Rectal smooth muscle tissue (tissue), 1 donor: Measurements from ENCODE around the gene VIL1.

ENCODE experiments used
- H3K27ac ChIP-seq: one replicate; pipeline ENCODE4 v1.7.0; 2013; ENCODE audit warnings: low read depth, low read length, inconsistent platforms
- H3K27me3 ChIP-seq: one replicate; pipeline ENCODE4 v1.7.0; 2013; ENCODE audit warnings: low read length; ENCODE audit not compliant: control insufficient read depth, insufficient read depth
- H3K36me3 ChIP-seq: one replicate; pipeline ENCODE4 v1.7.0; 2013; ENCODE audit warnings: low read length; ENCODE audit not compliant: control insufficient read depth, insufficient read depth
- H3K4me1 ChIP-seq: one replicate; pipeline ENCODE4 v1.7.0; 2013; ENCODE audit warnings: low read length; ENCODE audit not compliant: control insufficient read depth, insufficient read depth
- H3K4me3 ChIP-seq: one replicate; pipeline ENCODE4 v1.7.0; 2013; ENCODE audit warnings: low read length
- H3K9ac ChIP-seq: one replicate; pipeline ENCODE4 v1.7.0; 2013; ENCODE audit warnings: low read length

VIL1 gene

DNA sequence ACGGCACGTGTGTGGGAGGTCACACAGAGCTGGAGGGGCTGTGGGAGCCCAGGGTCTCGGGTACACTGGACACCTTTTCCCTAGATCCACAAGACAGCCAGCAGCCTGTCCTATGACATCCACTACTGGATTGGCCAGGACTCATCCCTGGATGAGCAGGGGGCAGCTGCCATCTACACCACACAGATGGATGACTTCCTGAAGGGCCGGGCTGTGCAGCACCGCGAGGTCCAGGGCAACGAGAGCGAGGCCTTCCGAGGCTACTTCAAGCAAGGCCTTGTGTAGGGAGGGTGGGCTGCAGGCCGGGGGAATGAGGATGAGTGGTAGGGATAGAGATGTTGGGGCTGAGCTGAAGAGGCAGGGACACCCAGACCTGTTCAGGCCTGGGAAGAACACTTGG is 6.6 kb downstream of the VIL1 start:
- no peak overlapping the region for H3K9ac ChIP-seq
- no peaks in the 10 kb centered on the region for H3K36me3 ChIP-seq
- no peaks in the 10 kb centered on the region for H3K4me1 ChIP-seq
- no peaks in the 10 kb centered on the region for H3K27me3 ChIP-seq
- H3K27ac ChIP-seq = no peak overlapping the region
- no peak overlapping the region for H3K4me3 ChIP-seq

DNA sequence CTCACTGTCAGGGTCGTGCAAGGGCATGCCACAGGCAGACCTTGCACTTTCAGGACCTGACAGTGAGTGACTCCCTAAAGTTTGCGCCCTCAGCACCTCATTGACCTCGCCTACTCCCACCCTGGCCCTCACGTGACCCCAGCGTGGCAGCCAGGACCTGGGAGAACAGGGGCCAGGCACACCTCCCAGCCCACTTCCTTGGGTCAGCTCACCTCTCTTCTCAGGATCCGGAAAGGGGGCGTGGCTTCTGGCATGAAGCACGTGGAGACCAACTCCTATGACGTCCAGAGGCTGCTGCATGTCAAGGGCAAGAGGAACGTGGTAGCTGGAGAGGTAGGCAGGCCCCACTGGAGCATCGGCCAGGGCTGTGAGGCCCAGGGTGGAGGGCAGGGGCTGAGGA is 8.8 kb downstream of the VIL1 start:
- no peak overlapping the region for H3K4me3 ChIP-seq
- H3K9ac ChIP-seq = no peak overlapping the region
- no peaks in the 10 kb centered on the region for H3K4me1 ChIP-seq
- H3K36me3 ChIP-seq = no peaks in the 10 kb centered on the region
- no peak overlapping the region for H3K27ac ChIP-seq
- H3K27me3 ChIP-seq = no peaks in the 10 kb centered on the region

DNA sequence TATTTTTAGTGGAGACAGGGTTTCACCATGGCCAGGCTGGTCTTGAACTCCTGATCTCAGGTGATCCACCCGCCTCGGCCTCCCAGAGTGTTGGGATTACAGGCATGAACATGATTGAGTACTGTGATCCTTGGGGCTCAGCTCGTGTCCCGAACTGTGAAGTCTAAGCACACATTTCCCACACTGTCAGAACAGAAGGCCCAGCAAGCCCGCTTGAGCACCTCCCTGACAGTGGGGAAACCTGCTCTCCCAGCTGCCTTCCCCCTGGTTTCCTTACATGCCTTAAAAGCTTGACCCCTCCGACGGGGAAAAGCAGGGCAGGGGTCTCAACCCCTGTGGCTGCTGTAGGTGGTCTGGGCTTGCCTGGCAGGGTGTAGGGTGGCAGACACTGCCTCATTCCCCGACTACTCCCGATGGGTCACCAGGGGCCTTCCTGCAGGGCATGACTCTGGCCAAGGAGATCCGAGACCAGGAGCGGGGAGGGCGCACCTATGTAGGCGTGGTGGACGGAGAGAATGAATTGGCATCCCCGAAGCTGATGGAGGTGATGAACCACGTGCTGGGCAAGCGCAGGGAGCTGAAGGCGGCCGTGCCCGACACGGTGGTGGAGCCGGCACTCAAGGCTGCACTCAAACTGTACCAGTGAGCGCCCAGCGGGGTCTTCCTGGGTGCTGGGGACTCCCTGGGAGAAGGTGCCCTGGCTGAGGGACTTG is 10.1 kb downstream of the VIL1 start:
- no peaks in the 10 kb centered on the region for H3K27me3 ChIP-seq
- H3K4me3 ChIP-seq = no peak overlapping the region
- H3K36me3 ChIP-seq = no peaks in the 10 kb centered on the region
- no peak overlapping the region for H3K9ac ChIP-seq
- no peak overlapping the region for H3K27ac ChIP-seq
- H3K4me1 ChIP-seq = no peaks in the 10 kb centered on the region

DNA sequence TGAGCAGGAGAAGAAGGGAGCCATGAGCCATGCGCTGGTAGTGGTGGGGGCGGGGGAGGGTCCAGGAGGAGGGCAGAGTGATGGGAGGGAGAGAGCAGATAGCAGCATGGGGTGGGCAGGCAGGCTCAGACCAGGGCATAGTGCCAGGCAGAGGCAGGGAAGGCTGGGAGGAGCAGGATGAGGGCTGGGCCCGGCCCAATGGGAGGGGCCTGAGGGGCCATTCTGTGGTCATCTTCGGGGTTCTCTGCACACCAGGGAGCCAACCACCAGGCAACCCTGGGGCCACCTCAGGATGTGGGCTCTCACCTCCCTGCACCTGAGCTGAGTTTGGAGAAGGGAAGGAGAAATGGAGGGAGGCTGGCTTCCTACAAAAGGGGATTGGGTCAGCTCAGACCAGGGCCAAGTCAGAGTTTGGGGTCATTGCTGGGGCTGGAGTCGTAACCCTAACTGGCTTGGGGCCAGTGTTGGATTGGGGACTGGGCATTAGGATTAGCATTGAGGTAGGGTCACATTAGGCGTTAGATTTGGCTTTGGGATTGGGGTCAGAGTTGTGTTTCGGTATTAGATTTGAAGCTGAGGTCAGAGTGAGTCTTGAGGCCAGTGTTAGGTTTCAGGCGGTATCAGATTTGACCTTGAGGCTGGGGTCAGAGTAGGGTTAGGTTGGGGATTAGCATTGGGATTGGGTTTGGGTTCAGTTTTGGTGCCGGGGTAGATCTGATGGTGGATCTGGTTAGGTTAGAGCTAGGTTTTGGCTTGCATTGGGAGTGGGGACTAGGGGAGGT is 11.2 kb downstream of the VIL1 start:
- no peak overlapping the region for H3K9ac ChIP-seq
- no peaks in the 10 kb centered on the region for H3K36me3 ChIP-seq
- no peak overlapping the region for H3K4me3 ChIP-seq
- H3K27ac ChIP-seq = no peak overlapping the region
- no peaks in the 10 kb centered on the region for H3K4me1 ChIP-seq
- no peaks in the 10 kb centered on the region for H3K27me3 ChIP-seq

DNA sequence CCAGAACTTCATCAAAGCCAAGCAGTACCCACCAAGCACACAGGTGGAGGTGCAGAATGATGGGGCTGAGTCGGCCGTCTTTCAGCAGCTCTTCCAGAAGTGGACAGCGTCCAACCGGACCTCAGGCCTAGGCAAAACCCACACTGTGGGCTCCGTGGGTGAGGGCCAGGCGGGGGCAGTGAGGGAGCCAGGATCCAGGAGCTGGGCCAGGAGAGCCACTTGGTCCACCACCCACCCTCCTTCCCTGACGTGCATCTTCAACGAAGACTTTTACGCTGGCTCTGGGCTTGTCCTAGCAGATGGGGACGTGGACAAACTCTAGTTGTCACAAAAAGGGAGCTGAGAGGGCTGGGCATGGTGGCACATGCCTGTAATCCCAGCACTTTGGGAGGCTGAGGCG is 11.8 kb downstream of the VIL1 start:
- H3K27me3 ChIP-seq = no peaks in the 10 kb centered on the region
- H3K27ac ChIP-seq = no peak overlapping the region
- H3K9ac ChIP-seq = no peak overlapping the region
- no peak overlapping the region for H3K4me3 ChIP-seq
- H3K36me3 ChIP-seq = no peaks in the 10 kb centered on the region
- H3K4me1 ChIP-seq = no peaks in the 10 kb centered on the region

DNA sequence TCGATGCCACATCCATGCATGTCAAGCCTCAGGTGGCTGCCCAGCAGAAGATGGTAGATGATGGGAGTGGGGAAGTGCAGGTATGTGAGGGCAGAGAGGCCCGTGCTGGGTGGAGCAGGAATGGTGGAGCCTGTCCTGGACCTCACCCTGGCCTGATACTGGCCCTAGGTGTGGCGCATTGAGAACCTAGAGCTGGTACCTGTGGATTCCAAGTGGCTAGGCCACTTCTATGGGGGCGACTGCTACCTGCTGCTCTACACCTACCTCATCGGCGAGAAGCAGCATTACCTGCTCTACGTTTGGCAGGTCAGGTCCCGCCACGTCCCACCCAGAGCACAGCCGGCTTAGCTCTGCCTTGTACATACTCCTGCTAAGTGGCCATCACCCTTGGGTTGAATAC is 13.0 kb downstream of the VIL1 start:
- Histone ChIP-seq H3K27me3 (no peaks in the 10 kb centered on the region), H3K4me1 (no peaks in the 10 kb centered on the region), H3K9ac (no peak overlapping the region), H3K36me3 (no peaks in the 10 kb centered on the region), H3K4me3 (no peak overlapping the region), H3K27ac (no peak overlapping the region)

DNA sequence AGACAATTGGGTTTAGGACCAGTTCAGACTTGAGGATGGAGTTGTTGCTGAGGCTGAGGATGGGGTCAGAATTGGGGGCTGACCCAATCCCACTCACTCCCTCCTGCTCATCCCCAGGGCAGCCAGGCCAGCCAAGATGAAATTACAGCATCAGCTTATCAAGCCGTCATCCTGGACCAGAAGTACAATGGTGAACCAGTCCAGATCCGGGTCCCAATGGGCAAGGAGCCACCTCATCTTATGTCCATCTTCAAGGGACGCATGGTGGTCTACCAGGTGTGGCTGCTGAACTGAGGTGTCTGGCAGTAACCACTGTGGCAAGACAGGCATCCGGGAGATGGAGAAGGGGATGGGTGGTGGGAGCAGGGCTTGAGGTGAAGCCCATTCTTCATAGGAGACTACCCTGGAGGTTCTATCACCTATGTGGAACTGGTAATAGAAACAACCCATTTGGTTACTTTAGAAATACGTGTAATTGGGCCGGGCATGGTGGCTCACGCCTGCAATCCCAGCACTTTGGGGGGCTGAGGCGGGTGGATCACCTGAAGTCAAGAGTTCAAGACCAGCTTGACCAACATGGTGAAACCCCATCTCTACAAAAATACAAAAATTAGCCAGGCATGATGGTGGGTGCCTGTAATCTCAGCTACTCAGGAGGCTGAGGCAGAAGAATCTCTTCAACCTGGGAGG is 13.9 kb downstream of the VIL1 start:
- Histone ChIP-seq H3K4me3 (no peak overlapping the region), H3K27ac (no peak overlapping the region), H3K4me1 (no peaks in the 10 kb centered on the region), H3K36me3 (no peaks in the 10 kb centered on the region), H3K9ac (no peak overlapping the region), H3K27me3 (no peaks in the 10 kb centered on the region)

DNA sequence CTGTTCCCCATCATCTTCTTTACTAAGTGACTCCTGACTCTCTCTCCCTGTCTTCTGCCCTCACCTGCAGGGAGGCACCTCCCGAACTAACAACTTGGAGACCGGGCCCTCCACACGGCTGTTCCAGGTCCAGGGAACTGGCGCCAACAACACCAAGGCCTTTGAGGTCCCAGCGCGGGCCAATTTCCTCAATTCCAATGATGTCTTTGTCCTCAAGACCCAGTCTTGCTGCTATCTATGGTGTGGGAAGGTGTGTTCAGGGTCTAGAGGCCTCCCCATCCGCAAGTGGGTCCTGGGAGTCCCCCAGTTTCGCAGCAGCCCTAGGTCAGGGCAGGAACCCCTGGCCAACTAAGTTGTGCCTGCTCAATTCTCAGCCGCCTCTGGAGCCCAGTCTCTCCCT is 15.5 kb downstream of the VIL1 start:
- Histone ChIP-seq H3K9ac (no peak overlapping the region), H3K27ac (no peak overlapping the region), H3K36me3 (no peaks in the 10 kb centered on the region)

DNA sequence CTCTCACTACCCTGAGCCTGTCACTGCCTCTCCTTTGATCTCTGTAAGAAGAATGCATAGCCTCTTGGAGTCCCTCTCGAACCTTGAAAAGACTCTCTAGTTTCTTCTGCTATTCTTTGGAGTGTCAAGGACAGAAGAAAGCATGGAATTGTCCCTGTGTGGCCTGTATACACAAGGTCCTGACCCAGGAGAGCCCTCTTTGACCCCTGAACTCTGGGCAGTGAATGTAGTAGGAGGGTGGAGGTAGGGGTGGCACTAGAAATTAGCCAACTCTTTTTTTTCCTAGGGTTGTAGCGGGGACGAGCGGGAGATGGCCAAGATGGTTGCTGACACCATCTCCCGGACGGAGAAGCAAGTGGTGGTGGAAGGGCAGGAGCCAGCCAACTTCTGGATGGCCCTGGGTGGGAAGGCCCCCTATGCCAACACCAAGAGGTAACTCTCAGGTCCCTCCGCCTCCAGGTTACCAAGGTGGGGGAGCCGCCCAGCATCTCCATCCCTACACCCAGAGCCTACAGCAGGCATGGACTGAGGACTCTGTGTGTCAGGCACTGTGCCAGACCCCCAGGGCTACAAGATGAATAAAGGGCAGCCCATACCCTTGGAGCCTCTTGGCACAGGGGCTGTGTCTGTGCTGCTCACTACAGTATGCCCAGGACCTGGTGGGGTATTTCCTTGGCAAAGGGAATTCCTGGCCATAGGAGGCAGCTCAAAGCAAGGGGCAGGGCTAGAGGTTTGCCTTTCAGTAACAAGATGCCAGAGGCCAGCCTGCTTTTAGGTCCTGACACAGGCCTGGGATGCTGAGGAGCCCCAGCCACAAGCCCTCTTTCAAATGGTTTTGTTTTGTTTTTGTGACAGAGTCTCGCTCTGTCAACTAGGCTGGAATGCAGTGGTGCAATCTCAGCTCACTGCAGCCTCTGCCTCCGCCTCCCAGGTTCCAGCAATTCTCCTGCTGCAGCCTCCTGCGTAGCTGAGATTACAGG is 16.4 kb downstream of the VIL1 start:
- Histone ChIP-seq H3K4me1 (no peaks in the 10 kb centered on the region), H3K4me3 (no peak overlapping the region), H3K9ac (no peak overlapping the region), H3K27ac (no peak overlapping the region), H3K36me3 (no peaks in the 10 kb centered on the region), H3K27me3 (no peaks in the 10 kb centered on the region)

More for the DNA sequence above, 15.5 kb downstream of the VIL1 start:
- Histone ChIP-seq H3K27me3 (no peaks in the 10 kb centered on the region), H3K4me3 (no peak overlapping the region), H3K4me1 (no peaks in the 10 kb centered on the region)

DNA sequence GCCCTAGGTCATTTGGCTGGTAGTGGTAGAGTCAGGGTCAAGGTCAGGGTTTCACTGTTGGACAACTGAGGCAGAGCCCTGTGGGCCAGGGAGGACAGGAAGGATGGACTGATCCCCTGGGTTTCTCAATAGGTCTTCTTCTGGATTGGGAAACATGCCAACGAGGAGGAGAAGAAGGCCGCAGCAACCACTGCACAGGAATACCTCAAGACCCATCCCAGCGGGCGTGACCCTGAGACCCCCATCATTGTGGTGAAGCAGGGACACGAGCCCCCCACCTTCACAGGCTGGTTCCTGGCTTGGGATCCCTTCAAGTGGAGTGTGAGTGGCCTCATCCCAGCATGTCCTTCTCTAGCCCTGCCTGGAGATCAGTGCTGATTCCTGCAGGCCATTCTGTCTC is 18.1 kb downstream of the VIL1 start:
- no peak overlapping the region for H3K9ac ChIP-seq
- no peaks in the 10 kb centered on the region for H3K36me3 ChIP-seq
- H3K27ac ChIP-seq = no peak overlapping the region
- H3K27me3 ChIP-seq = no peaks in the 10 kb centered on the region
- no peaks in the 10 kb centered on the region for H3K4me1 ChIP-seq
- no peak overlapping the region for H3K4me3 ChIP-seq

DNA sequence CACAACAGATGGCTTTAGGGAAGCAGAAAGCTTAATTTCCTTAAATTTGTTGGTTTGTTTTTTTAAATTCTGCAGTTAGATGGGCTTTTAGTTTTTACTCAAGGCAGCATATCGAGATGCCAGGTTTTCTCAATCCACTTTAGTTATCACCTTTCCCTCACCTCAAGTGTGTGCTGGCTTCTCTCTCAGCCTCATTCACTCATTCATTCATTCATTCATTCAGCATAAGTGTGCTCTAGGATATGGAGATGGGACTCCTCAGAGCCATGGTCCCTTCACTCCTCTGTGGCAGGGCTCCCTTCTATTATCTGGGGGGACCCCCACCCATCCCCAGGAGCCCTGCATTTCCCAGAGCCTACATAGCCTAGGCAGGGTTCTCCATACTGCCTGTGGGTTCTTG is 19.0 kb downstream of the VIL1 start:
- Histone ChIP-seq H3K4me1 (no peaks in the 10 kb centered on the region), H3K4me3 (no peak overlapping the region), H3K36me3 (no peaks in the 10 kb centered on the region), H3K27me3 (no peaks in the 10 kb centered on the region), H3K9ac (no peak overlapping the region), H3K27ac (no peak overlapping the region)

DNA sequence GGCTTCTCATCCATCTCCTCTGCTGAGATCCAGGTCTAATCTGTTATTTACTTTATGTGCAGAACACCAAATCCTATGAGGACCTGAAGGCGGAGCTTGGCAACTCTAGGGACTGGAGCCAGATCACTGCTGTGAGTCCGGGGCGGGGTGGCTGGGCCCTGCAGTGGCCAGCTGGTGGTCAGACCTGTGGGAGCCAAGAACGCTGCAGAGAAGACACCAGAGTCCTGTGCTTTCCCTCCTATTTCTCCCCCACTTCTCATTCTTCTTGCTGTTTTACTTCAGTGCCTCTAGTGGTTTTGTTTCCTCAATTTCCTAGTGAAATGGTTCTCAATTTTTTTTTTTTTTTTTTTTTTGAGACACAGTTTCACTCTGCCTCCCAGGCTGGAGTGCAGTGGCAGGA is 19.7 kb downstream of the VIL1 start:
- Histone ChIP-seq H3K4me3 (no peak overlapping the region), H3K27me3 (no peaks in the 10 kb centered on the region), H3K27ac (no peak overlapping the region), H3K9ac (no peak overlapping the region), H3K36me3 (no peaks in the 10 kb centered on the region), H3K4me1 (no peaks in the 10 kb centered on the region)
